Measurements from ENCODE around the gene SYT7.

Gene SYT7

DNA sequence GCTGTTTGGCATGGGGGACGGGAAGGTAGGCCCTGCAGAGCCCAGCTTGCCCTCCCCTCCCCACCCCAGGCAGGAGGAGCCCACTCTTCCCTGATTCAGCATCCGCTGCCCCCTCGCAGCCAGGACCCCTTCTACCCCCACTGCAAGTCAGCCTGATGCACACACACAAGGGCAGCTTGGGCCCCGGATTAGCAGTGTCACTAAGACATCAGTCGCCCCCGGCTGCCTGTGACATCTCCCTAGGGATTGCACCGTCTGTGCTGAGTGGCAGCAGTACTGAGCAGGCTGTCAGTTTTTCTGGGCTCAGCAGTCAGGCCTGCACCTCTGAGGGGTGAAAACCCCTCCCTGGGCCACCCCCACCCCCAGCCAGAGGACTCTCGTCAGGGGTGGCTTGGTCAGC lies 30.4 kb upstream of the SYT7 start:
- TF ChIP-seq ZNF530 (tag by site-specific recombination; IDR thresholded peaks at IDR 0.05; ENCODE audit: low read depth) (no peak), OSR2 (tag by site-specific recombination; IDR thresholded peaks at IDR 0.05) (no peak), ZNF214 (tag by site-specific recombination; IDR thresholded peaks at IDR 0.05; ENCODE audit: borderline replicate concordance) (no peak), ZNF629 (tag by site-specific recombination; IDR thresholded peaks at IDR 0.05) (no peak), HOXA7 (CRISPR knock-in tag; IDR thresholded peaks at IDR 0.05; ENCODE audit: borderline replicate concordance) (no peak), ZNF521 (tag by site-specific recombination; IDR thresholded peaks at IDR 0.05) (no peak)
- H3K27ac ChIP-seq (ENCODE audit: extremely low read depth, low read depth, low read length): no peak overlapping the region
- H3K36me3 ChIP-seq (ENCODE audit: control insufficient read depth in 2 of 2, insufficient read depth in 1 of 2, low read length in 2 of 2): no peaks in the 10 kb centered on the region
- ChIA-PET POLR2A (no interaction called here), CTCF (no interaction called here)
- H3K9me3 ChIP-seq (ENCODE audit: control insufficient read depth, insufficient read depth, low read depth, low read length): no peaks in the 10 kb centered on the region
- no peak overlapping the region for H3K4me3 ChIP-seq (ENCODE audit: low read depth, low read length)
- H3K4me1 ChIP-seq (ENCODE audit: control insufficient read depth, insufficient read depth, low read length): no peaks in the 10 kb centered on the region

DNA sequence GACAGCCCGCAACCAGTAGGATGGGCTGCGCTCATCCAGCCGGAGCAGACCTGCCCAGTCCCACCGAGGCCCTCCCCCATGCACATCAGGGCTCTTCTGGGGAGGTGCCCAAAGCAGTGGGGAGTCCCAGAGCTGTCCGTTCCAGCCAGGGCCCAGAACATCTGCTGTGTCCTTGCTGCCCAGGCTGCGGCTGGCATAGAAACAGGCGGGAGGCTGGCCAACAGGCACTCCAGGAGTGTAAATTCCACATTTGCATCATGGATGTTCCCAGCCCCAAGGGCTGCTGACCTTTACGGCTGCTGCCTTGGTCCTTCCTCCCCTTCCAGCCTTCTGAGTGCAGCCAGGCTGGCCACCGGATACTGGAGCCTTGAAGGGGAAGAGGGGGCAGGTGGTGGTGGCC lies 30.0 kb upstream of the SYT7 start:
- TF ChIP-seq ZFP37 (tag by site-specific recombination; IDR thresholded peaks at IDR 0.05): no peak
- no peak for TF ChIP-seq ZNF239 (tag by site-specific recombination; IDR thresholded peaks at IDR 0.05)
- TF ChIP-seq ZNF660 (tag by site-specific recombination; IDR thresholded peaks at IDR 0.05): no peak
- TF ChIP-seq PRDM1 (tag by site-specific recombination; IDR thresholded peaks at IDR 0.05): no peak
- TF ChIP-seq, protein P1, sequence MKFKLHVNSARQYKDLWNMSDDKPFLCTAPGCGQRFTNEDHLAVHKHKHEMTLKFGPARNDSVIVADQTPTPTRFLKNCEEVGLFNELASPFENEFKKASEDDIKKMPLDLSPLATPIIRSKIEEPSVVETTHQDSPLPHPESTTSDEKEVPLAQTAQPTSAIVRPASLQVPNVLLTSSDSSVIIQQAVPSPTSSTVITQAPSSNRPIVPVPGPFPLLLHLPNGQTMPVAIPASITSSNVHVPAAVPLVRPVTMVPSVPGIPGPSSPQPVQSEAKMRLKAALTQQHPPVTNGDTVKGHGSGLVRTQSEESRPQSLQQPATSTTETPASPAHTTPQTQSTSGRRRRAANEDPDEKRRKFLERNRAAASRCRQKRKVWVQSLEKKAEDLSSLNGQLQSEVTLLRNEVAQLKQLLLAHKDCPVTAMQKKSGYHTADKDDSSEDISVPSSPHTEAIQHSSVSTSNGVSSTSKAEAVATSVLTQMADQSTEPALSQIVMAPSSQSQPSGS (tag by site-specific recombination; IDR thresholded peaks at IDR 0.05; ENCODE audit: low read depth): no peak
- no peak for TF ChIP-seq ZNF274 (IDR thresholded peaks at IDR 0.05; ENCODE audit: low read length)
- no peak for TF ChIP-seq ZNF274 (tag by site-specific recombination; IDR thresholded peaks at IDR 0.05; ENCODE audit: borderline replicate concordance)
- TF ChIP-seq ZNF791 (tag by site-specific recombination; IDR thresholded peaks at IDR 0.05): no peak
- TF ChIP-seq FEZF1 (tag by site-specific recombination; IDR thresholded peaks at IDR 0.05): no peak
- TF ChIP-seq ZNF133 (tag by site-specific recombination; IDR thresholded peaks at IDR 0.05): no peak
- no peak for TF ChIP-seq ZFHX2 (tag by site-specific recombination; conservative IDR thresholded peaks at IDR 0.05)
- TF ChIP-seq ZNF792 (tag by site-specific recombination; IDR thresholded peaks at IDR 0.05): no peak
- TF ChIP-seq BCL11B (tag by site-specific recombination; IDR thresholded peaks at IDR 0.05; ENCODE audit: low read depth): no peak
- no peak for TF ChIP-seq ZNF621 (tag by site-specific recombination; IDR thresholded peaks at IDR 0.05)
- no peak for TF ChIP-seq YY2 (tag by site-specific recombination; IDR thresholded peaks at IDR 0.05)
- TF ChIP-seq, protein P2, sequence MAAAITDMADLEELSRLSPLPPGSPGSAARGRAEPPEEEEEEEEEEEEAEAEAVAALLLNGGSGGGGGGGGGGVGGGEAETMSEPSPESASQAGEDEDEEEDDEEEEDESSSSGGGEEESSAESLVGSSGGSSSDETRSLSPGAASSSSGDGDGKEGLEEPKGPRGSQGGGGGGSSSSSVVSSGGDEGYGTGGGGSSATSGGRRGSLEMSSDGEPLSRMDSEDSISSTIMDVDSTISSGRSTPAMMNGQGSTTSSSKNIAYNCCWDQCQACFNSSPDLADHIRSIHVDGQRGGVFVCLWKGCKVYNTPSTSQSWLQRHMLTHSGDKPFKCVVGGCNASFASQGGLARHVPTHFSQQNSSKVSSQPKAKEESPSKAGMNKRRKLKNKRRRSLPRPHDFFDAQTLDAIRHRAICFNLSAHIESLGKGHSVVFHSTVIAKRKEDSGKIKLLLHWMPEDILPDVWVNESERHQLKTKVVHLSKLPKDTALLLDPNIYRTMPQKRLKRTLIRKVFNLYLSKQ (tag by site-specific recombination; IDR thresholded peaks at IDR 0.05; ENCODE audit: borderline replicate concordance): no peak
- TF ChIP-seq, protein P3, sequence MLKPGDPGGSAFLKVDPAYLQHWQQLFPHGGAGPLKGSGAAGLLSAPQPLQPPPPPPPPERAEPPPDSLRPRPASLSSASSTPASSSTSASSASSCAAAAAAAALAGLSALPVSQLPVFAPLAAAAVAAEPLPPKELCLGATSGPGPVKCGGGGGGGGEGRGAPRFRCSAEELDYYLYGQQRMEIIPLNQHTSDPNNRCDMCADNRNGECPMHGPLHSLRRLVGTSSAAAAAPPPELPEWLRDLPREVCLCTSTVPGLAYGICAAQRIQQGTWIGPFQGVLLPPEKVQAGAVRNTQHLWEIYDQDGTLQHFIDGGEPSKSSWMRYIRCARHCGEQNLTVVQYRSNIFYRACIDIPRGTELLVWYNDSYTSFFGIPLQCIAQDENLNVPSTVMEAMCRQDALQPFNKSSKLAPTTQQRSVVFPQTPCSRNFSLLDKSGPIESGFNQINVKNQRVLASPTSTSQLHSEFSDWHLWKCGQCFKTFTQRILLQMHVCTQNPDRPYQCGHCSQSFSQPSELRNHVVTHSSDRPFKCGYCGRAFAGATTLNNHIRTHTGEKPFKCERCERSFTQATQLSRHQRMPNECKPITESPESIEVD (tag by site-specific recombination; IDR thresholded peaks at IDR 0.05): no peak
- TF ChIP-seq ZNF354C (tag by site-specific recombination; IDR thresholded peaks at IDR 0.05; ENCODE audit: borderline replicate concordance, low read depth): no peak
- CTCF ChIA-PET: no interaction called here
- H3K4me3 ChIP-seq (ENCODE audit: low read depth, low read length): no peak overlapping the region

More for the DNA sequence above, 30.0 kb upstream of the SYT7 start:
- Histone ChIP-seq H3K9me3 (ENCODE audit: control insufficient read depth, insufficient read depth, low read depth, low read length) (no peaks in the 10 kb centered on the region), H3K36me3 (ENCODE audit: control insufficient read depth in 2 of 2, insufficient read depth in 1 of 2, low read length in 2 of 2) (no peaks in the 10 kb centered on the region), H3K27ac (ENCODE audit: extremely low read depth, low read depth, low read length) (no peak overlapping the region), H3K4me1 (ENCODE audit: control insufficient read depth, insufficient read depth, low read length) (no peaks in the 10 kb centered on the region)
- POLR2A ChIA-PET: no interaction called here
